Cardiac septum (tissue), 1 donor: ENCODE results near the gene MAD1L1. TPM values are rescaled to one million over a fixed set of nuclear protein-coding genes. Genes with fewer than 3 reads are reported as not detected.

Source experiments
- DNase-seq: peaks from one replicate; pipeline ENCODE4 v3.0.0-alpha.2; 2020; ENCODE audit warnings: low spot score
- intact Hi-C: fragments of 100-400 bp; cut with DNase I; formaldehyde crosslinking; loops from one replicate; pipeline ENCODE4 v1.14.0; 2022
- total RNA-seq: library from RNA; stranded (reverse); fragmentation: NEBNext Ultra II Directional; extraction: Animal tissue kit (Norgen Biotek cat#: 25700); gene quantifications from one replicate; pipeline ENCODE4 v1.2.1, GENCODE V29; 2021
- donor health status: DM: no; HTN: no; CAD: no.

MAD1L1 gene
- total RNA-seq, 1 donor from 2014 or later: 13.5 TPM

- DNase-seq: no peak
- intact Hi-C loops: no loop called here
Measured at GRCh38 chr7:1967512-1968396, 265.0 kb downstream of the MAD1L1 start.

GRCh38 chr7:1966631-1967200 is 266.0 kb downstream of the MAD1L1 start:
- no peak for DNase-seq
- intact Hi-C loops: no loop called here

GRCh38 chr7:1965579-1966294 is 267.0 kb downstream of the MAD1L1 start:
- intact Hi-C loops: no loop called here
- DNase-seq: no peak

GRCh38 chr7:1964913-1965578 is 267.7 kb downstream of the MAD1L1 start:
- no peak for DNase-seq
- intact Hi-C loops: no loop called here

- intact Hi-C loops: no loop called here
Measured at GRCh38 chr7:1964211-1964912, 268.4 kb downstream of the MAD1L1 start.

GRCh38 chr7:1963575-1963974 is 269.2 kb downstream of the MAD1L1 start:
- intact Hi-C loops: no loop called here
- no peak for DNase-seq

More at GRCh38 chr7:1964211-1964912, 268.4 kb downstream of the MAD1L1 start:
- DNase-seq: no peak

GRCh38 chr7:1961701-1962276 is 271.0 kb downstream of the MAD1L1 start:
- intact Hi-C loops: no loop called here
- no peak for DNase-seq

- no peak for DNase-seq
- intact Hi-C loops: no loop called here
Measured at GRCh38 chr7:1959305-1959704, 273.4 kb downstream of the MAD1L1 start.

- DNase-seq: no peak
- intact Hi-C loops: no loop called here
Measured at GRCh38 chr7:1957471-1958225, 275.1 kb downstream of the MAD1L1 start.

- intact Hi-C loops: no loop called here
- DNase-seq: no peak
Measured at GRCh38 chr7:1956611-1957470, 275.9 kb downstream of the MAD1L1 start.

GRCh38 chr7:1956141-1956540 is 276.6 kb downstream of the MAD1L1 start:
- DNase-seq: no peak
- intact Hi-C loops: no loop called here

- intact Hi-C loops: no loop called here
- DNase-seq: no peak
Measured at GRCh38 chr7:1954366-1955004, 278.3 kb downstream of the MAD1L1 start.

- no peak for DNase-seq
Measured at GRCh38 chr7:1953199-1954190, 279.2 kb downstream of the MAD1L1 start.

GRCh38 chr7:1952781-1953180 is 280.0 kb downstream of the MAD1L1 start:
- no peak for DNase-seq
- intact Hi-C loops: no loop called here

More at GRCh38 chr7:1953199-1954190, 279.2 kb downstream of the MAD1L1 start:
- intact Hi-C loops: no loop called here

- intact Hi-C loops: no loop called here
- no peak for DNase-seq
Measured at GRCh38 chr7:1952169-1952760, 280.5 kb downstream of the MAD1L1 start.
